OCI-LY7 (cell line): ENCODE data around the gene VWF. TPM values are rescaled to one million over a fixed set of nuclear protein-coding genes. Genes with fewer than 3 reads are reported as not detected.
"Not testable (repeated sequence)": the region's sequence is repeated elsewhere in the genome, so short reads cannot be mapped to it uniquely, and the experiment has no call there.

Source experiments
- BruUV-seq: library from RNA; stranded (reverse); fragments of 400-500 nt; replicated peaks from 2 replicates; lab custom pipeline; 2021; lab: Mats Ljungman, UMichigan
- CTCF ChIA-PET: fragments of 300-600 bp; sonication (Branson Sonifier 250); formaldehyde crosslinking; loops from one replicate; lab custom pipeline; 2022; ENCODE audit warnings: antibody characterized with exemption; ENCODE audit not compliant: unreplicated experiment; lab: Charles Lee
- POLR2A ChIA-PET: fragments of 300-600 bp; sonication (Branson Sonifier 250); formaldehyde crosslinking; loops from one replicate; lab custom pipeline; 2022; ENCODE audit warnings: antibody characterized with exemption; lab: Charles Lee
- DNase-seq: peaks from one replicate; pipeline ENCODE4 v3.0.0-alpha.2; 2015; ENCODE audit warnings: low spot score
- H2AFZ ChIP-seq: fragments of 200-600 bp; sonication (generic), shearing (Covaris generic); 2 replicates; pipeline ENCODE4 v1.6.1; 2014; ENCODE audit warnings: mild to moderate bottlenecking, antibody characterized with exemption, low read length, moderate library complexity
- H3K27ac ChIP-seq: fragments of 200-600 bp; sonication (generic); 2 replicates; pipeline ENCODE4 v1.5.1; 2014; ENCODE audit warnings: mixed run types, low read depth, mild to moderate bottlenecking, moderate library complexity, low read length, inconsistent platforms; ENCODE audit not compliant: poor library complexity, severe bottlenecking
- H3K36me3 ChIP-seq: fragments of 200-600 bp; sonication (generic); 2 replicates; pipeline ENCODE4 v1.6.1; 2014; ENCODE audit warnings: mild to moderate bottlenecking, antibody characterized with exemption, low read length, moderate library complexity, mixed read lengths; ENCODE audit not compliant: insufficient read depth
- H3K4me1 ChIP-seq: fragments of 200-600 bp; sonication (generic); 2 replicates; pipeline ENCODE4 v1.5.1; 2014; ENCODE audit warnings: mild to moderate bottlenecking, low read length; ENCODE audit not compliant: insufficient read depth, poor library complexity, severe bottlenecking
- H3K4me2 ChIP-seq: fragments of 200-600 bp; sonication (generic); 2 replicates; pipeline ENCODE4 v1.6.1; 2014; ENCODE audit warnings: mild to moderate bottlenecking, low read length
- H3K4me3 ChIP-seq: fragments of 200-600 bp; sonication (generic); 2 replicates; pipeline ENCODE4 v1.5.1; 2014; ENCODE audit warnings: mild to moderate bottlenecking, low read depth, low read length; ENCODE audit not compliant: poor library complexity, severe bottlenecking
- H3K79me2 ChIP-seq: fragments of 200-600 bp; sonication (generic); 2 replicates; pipeline ENCODE4 v1.6.1; 2016; ENCODE audit warnings: low read depth, mild to moderate bottlenecking, low read length, moderate library complexity, mixed read lengths; ENCODE audit not compliant: insufficient read depth
- H3K9me2 ChIP-seq: fragments of 200-600 bp; sonication (generic); 2 replicates; pipeline ENCODE4 v1.6.1; 2016; ENCODE audit warnings: mild to moderate bottlenecking, low read length, mixed read lengths; ENCODE audit not compliant: insufficient read depth
- H3K9me3 ChIP-seq: fragments of 200-600 bp; sonication (generic); 2 replicates; pipeline ENCODE4 v1.6.1; 2014; ENCODE audit warnings: mild to moderate bottlenecking, mixed run types, low read length, mixed read lengths
- H4K20me1 ChIP-seq: fragments of 200-600 bp; sonication (generic); 2 replicates; pipeline ENCODE4 v1.6.1; 2014; ENCODE audit warnings: mild to moderate bottlenecking, antibody characterized with exemption, low read length, moderate library complexity, mixed read lengths; ENCODE audit not compliant: insufficient read depth
- CTCF ChIP-seq: fragments of 200-600 bp; sonication (generic); conservative IDR thresholded peaks from 2 replicates; pipeline ENCODE4 v1.5.1; 2014; ENCODE audit warnings: mild to moderate bottlenecking, antibody characterized with exemption, low read length, moderate library complexity, mixed read lengths
- EZH2phosphoT487 ChIP-seq: fragments of 200-600 bp; sonication (generic); IDR thresholded peaks from 2 replicates; pipeline ENCODE4 v1.6.1; 2018; ENCODE audit warnings: low read depth, borderline replicate concordance, mild to moderate bottlenecking, mixed run types, antibody characterized with exemption, low read length, moderate library complexity, mixed read lengths
- intact Hi-C: fragments of 100-400 bp; cut with micrococcal nuclease; formaldehyde crosslinking; loops from one replicate; pipeline ENCODE4 v1.10.0; 2022; ENCODE audit not compliant: unreplicated experiment
- total RNA-seq, 2 experiments: library from RNA; depleted of rRNA in 1 of 2; stranded (reverse); fragments of >200 nt in 1 of 2; shearing (Covaris generic) in 1 of 2; gene quantifications; 2 replicates each; pipeline ENCODE4 v1.2.3, GENCODE V29; 2014 to 2022

The VWF gene
- total RNA-seq, 2 experiments from 2014 or later: 0.32 TPM; not detected in 1

GRCh38 chr12:6016756-6017155, 107.7 kb downstream of the VWF start:
- Histone ChIP-seq H3K9me3 (no peaks in the 10 kb centered on the region), H3K36me3 (no peaks in the 10 kb centered on the region), H4K20me1 (no peaks in the 10 kb centered on the region), H3K27ac (no peak overlapping the region), H3K4me3 (no peak overlapping the region), H2AFZ (no peak overlapping the region), H3K79me2 (no peaks in the 10 kb centered on the region), H3K4me1 (no peaks in the 10 kb centered on the region), H3K4me2 (no peak overlapping the region), H3K9me2 (no peaks in the 10 kb centered on the region)
- POLR2A ChIA-PET: no interaction called here
- DNase-seq: no peak
- CTCF ChIA-PET: no interaction called here
- TF ChIP-seq CTCF: no peak
- no peak for TF ChIP-seq EZH2phosphoT487
- intact Hi-C loops: no loop called here
- BruUV-seq: no TSS peak

- H3K4me3 ChIP-seq, BruUV-seq, H3K79me2 ChIP-seq, intact Hi-C loops, H3K9me2 ChIP-seq, H3K4me2 ChIP-seq, H3K9me3 ChIP-seq, H3K27ac ChIP-seq, DNase-seq, H3K4me1 ChIP-seq, H3K36me3 ChIP-seq, POLR2A ChIA-PET, CTCF ChIA-PET, H2AFZ ChIP-seq, H4K20me1 ChIP-seq: not testable (repeated sequence)
These were observed 108.5 kb downstream of the VWF start for GRCh38 chr12:6016004-6016403.

- H3K9me3 ChIP-seq, DNase-seq, BruUV-seq, CTCF ChIA-PET, H3K4me2 ChIP-seq, H3K4me1 ChIP-seq, H3K36me3 ChIP-seq, H3K79me2 ChIP-seq, H3K9me2 ChIP-seq, H2AFZ ChIP-seq, H4K20me1 ChIP-seq, H3K4me3 ChIP-seq, intact Hi-C loops, POLR2A ChIA-PET, H3K27ac ChIP-seq: not testable (repeated sequence)
- 0 out of 2 replicates have a peak, but pooled peaks have one; percentile 18 for TF ChIP-seq CTCF
These were observed 109.2 kb downstream of the VWF start for GRCh38 chr12:6015271-6015670.

- CTCF ChIA-PET, H3K36me3 ChIP-seq, intact Hi-C loops, POLR2A ChIA-PET, BruUV-seq, H3K79me2 ChIP-seq, H3K9me3 ChIP-seq, H3K9me2 ChIP-seq, H3K4me1 ChIP-seq, H2AFZ ChIP-seq, H3K4me2 ChIP-seq, H4K20me1 ChIP-seq, H3K27ac ChIP-seq, H3K4me3 ChIP-seq, DNase-seq: not testable (repeated sequence)
These were observed 113.7 kb downstream of the VWF start for GRCh38 chr12:6010631-6011350.
